GM12878 (cell line): ENCODE measurements around the gene ASPDH. TPM values are rescaled to one million over a fixed set of nuclear protein-coding genes. Genes with fewer than 3 reads are reported as not detected.

Source experiments
- BACH1 ChIP-seq: fragments of 450-650 bp; IDR thresholded peaks from 2 replicates; pipeline ENCODE4 v1.6.1; 2017; ENCODE audit warnings: mild to moderate bottlenecking, borderline replicate concordance
- BCL3 ChIP-seq: IDR thresholded peaks from 2 replicates; pipeline ENCODE4 v1.6.1; 2011; ENCODE audit warnings: borderline replicate concordance, low read depth, mild to moderate bottlenecking, moderate library complexity, low read length; ENCODE audit not compliant: insufficient read depth, poor library complexity, severe bottlenecking
- BHLHE40 ChIP-seq, 2 experiments: fragments of 450-650 bp in 1 of 2; IDR thresholded peaks; 2 replicates each; pipeline ENCODE4 v1.6.1; 2011 to 2017; ENCODE audit warnings: low read depth in 2 of 2, borderline replicate concordance in 1 of 2, improper control_type of control experiment in 1 of 2, low read length in 1 of 2, mild to moderate bottlenecking in 1 of 2
- E2F8 ChIP-seq: fragments of 450-650 bp; IDR thresholded peaks from 2 replicates; pipeline ENCODE4 v1.6.1; 2018; ENCODE audit warnings: mild to moderate bottlenecking, low read depth, moderate library complexity; ENCODE audit not compliant: partially characterized antibody
- EED ChIP-seq: sonication (generic); IDR thresholded peaks from 2 replicates; pipeline ENCODE4 v1.6.1; 2016; ENCODE audit warnings: antibody characterized with exemption, low read depth
- EGR1 ChIP-seq, 2 experiments: IDR thresholded peaks; 1 replicate in 1 of 2; 2 replicates in 1 of 2; pipeline ENCODE4 v1.6.1; 2011 to 2012; ENCODE audit warnings: low read depth in 2 of 2, low read length in 2 of 2, borderline replicate concordance in 1 of 2, mild to moderate bottlenecking in 1 of 2, moderate library complexity in 1 of 2
- HDAC6 ChIP-seq: fragments of 200-600 bp; sonication (generic); IDR thresholded peaks from one replicate; pipeline ENCODE4 v1.8.0; 2017; ENCODE audit warnings: antibody characterized with exemption; ENCODE audit not compliant: unreplicated experiment
- IKZF2 ChIP-seq, 2 experiments: fragments of 450-650 bp; IDR thresholded peaks; 2 replicates each; pipeline ENCODE4 v1.6.1; 2017; ENCODE audit warnings: mild to moderate bottlenecking in 2 of 2, moderate library complexity in 2 of 2
- MLLT1 ChIP-seq: fragments of 450-650 bp; IDR thresholded peaks from 2 replicates; pipeline ENCODE4 v1.6.1; 2016; ENCODE audit warnings: mild to moderate bottlenecking
- PAX5 ChIP-seq: IDR thresholded peaks from 2 replicates; pipeline ENCODE4 v1.6.1; 2011; ENCODE audit warnings: low read depth, low read length, borderline replicate concordance
- POU2F2 ChIP-seq: IDR thresholded peaks from 3 replicates; pipeline ENCODE4 v1.6.1; 2011; ENCODE audit warnings: low read depth, mild to moderate bottlenecking, low read length, borderline replicate concordance
- RELA ChIP-seq: fragments of 450-650 bp; IDR thresholded peaks from 2 replicates; pipeline ENCODE4 v1.8.0; 2014; ENCODE audit warnings: borderline replicate concordance; ENCODE audit not compliant: partially characterized antibody
- SMARCA5 ChIP-seq: fragments of 450-650 bp; IDR thresholded peaks from 2 replicates; pipeline ENCODE4 v1.6.1; 2017; ENCODE audit warnings: mild to moderate bottlenecking
- SREBF1 ChIP-seq: IDR thresholded peaks from 2 replicates; pipeline ENCODE4 v1.6.1; 2012; ENCODE audit warnings: mild to moderate bottlenecking, low read length
- polyA plus RNA-seq, 11 experiments: library from polyadenylated mRNA; depleted of rRNA in 4 of 11; unstranded in 6 of 11; stranded (reverse) in 5 of 11; fragments of >200 nt; fragmentation: Nextera tagmentation in 4 of 11; fragmentation: Illumina TruSeq in 1 of 11; extraction: Ambion mirVana in 4 of 11; extraction: Trizol in 1 of 11; gene quantifications; 1 replicate in 1 of 11; 2 replicates in 10 of 11; pipeline versions ENCODE4 v1.2.1 to v1.2.3, GENCODE V29; 2011 to 2016; ENCODE audit warnings: inconsistent platforms in 2 of 11, missing spikeins in 2 of 11, low read depth in 1 of 11
- total RNA-seq, 4 experiments: library from RNA; depleted of rRNA in 3 of 4; stranded (reverse); fragments of >200 nt in 3 of 4; fragmentation: Illumina TruSeq in 1 of 4; extraction: Trizol in 1 of 4; gene quantifications; 2 replicates each; pipeline versions ENCODE4 v1.2.1 to v1.2.3, GENCODE V29; 2013 to 2021
- TF ChIP-seq, protein P1 (sequence below): IDR thresholded peaks from 2 replicates; pipeline ENCODE4 v1.6.1; 2011; ENCODE audit warnings: low read depth, low read length, improper control_type of control experiment, borderline replicate concordance
- TF ChIP-seq, protein P2 (sequence below): fragments of 450-650 bp; IDR thresholded peaks from 2 replicates; pipeline ENCODE4 v1.6.1; 2017; ENCODE audit warnings: mild to moderate bottlenecking, moderate library complexity

The ASPDH gene
- total and polyA plus RNA-seq, 10 of the 15 experiments (the other 5 are each of a cell fraction or from before 2014, with no cell fraction given), result not detected

DNA sequence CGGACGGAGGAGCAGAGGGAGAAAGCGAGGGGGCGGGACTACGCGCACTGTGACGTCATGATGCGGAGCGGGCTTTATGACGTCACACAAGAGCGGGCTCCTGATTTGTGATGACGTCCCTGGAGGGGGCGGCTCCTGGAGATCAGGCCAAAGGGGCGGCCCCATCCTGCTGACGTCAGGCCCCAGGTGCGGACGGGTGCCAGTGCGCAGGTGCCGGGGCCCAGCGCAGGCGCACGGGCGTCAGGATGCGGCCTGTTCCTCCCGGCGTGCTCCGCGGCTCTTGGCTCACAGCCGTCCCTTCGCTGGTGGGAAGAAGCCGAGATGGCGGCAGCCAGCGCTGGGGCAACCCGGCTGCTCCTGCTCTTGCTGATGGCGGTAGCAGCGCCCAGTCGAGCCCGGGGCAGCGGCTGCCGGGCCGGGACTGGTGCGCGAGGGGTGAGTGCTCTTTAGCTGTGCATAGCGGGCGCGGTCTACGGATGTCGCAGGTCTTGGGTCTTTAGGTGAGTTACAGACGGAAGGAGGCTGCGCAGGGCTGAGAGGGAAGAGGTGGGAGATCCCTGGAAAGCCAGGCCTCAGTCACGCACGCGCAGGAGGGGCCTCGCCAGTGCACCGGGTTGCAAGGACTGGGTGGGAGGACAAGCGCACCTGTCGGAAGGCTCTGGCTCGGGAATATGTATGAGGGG lies 37.3 kb downstream of the ASPDH start, which contains the start of the genes EMC10 and GARIN5A (continued):
- peak in 1 of 2 experiments; percentile 44; a peak in 1 of 3 replicates for TF ChIP-seq EGR1 (IDR thresholded peaks at IDR 0.05; ENCODE audit: borderline replicate concordance in 1 of 2, low read depth in 2 of 2, low read length in 2 of 2)
- TF ChIP-seq RELA, result peak; percentile 81
- TF ChIP-seq BHLHE40 (IDR thresholded peaks at IDR 0.05; ENCODE audit: borderline replicate concordance in 1 of 2, low read depth in 2 of 2, low read length in 1 of 2), result peak in 1 of 2 experiments; percentile 72; a peak in 2 of 4 replicates
- TF ChIP-seq E2F8, result peak; percentile 56
- peak; percentile 72; the same call in 1 of the 3 replicates for TF ChIP-seq POU2F2
- TF ChIP-seq HDAC6, result no peak
- TF ChIP-seq BACH1, result peak; percentile 34; the same call in 1 of the 2 replicates
- no peak for TF ChIP-seq BCL3
- no peak for TF ChIP-seq SREBF1
- peak; percentile 55; the same call in 1 of the 2 replicates for TF ChIP-seq MLLT1
- TF ChIP-seq PAX5, result no peak
- TF ChIP-seq, protein P1, sequence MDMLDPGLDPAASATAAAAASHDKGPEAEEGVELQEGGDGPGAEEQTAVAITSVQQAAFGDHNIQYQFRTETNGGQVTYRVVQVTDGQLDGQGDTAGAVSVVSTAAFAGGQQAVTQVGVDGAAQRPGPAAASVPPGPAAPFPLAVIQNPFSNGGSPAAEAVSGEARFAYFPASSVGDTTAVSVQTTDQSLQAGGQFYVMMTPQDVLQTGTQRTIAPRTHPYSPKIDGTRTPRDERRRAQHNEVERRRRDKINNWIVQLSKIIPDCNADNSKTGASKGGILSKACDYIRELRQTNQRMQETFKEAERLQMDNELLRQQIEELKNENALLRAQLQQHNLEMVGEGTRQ, result no peak
- TF ChIP-seq, protein P2, sequence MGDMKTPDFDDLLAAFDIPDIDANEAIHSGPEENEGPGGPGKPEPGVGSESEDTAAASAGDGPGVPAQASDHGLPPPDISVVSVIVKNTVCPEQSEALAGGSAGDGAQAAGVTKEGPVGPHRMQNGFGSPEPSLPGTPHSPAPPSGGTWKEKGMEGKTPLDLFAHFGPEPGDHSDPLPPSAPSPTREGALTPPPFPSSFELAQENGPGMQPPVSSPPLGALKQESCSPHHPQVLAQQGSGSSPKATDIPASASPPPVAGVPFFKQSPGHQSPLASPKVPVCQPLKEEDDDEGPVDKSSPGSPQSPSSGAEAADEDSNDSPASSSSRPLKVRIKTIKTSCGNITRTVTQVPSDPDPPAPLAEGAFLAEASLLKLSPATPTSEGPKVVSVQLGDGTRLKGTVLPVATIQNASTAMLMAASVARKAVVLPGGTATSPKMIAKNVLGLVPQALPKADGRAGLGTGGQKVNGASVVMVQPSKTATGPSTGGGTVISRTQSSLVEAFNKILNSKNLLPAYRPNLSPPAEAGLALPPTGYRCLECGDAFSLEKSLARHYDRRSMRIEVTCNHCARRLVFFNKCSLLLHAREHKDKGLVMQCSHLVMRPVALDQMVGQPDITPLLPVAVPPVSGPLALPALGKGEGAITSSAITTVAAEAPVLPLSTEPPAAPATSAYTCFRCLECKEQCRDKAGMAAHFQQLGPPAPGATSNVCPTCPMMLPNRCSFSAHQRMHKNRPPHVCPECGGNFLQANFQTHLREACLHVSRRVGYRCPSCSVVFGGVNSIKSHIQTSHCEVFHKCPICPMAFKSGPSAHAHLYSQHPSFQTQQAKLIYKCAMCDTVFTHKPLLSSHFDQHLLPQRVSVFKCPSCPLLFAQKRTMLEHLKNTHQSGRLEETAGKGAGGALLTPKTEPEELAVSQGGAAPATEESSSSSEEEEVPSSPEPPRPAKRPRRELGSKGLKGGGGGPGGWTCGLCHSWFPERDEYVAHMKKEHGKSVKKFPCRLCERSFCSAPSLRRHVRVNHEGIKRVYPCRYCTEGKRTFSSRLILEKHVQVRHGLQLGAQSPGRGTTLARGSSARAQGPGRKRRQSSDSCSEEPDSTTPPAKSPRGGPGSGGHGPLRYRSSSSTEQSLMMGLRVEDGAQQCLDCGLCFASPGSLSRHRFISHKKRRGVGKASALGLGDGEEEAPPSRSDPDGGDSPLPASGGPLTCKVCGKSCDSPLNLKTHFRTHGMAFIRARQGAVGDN, result peak; percentile 87
- peak; percentile 5; the same call in 1 of the 2 replicates for TF ChIP-seq SMARCA5
- peak; percentile 31 to 40; a peak in 2 of 4 replicates for TF ChIP-seq IKZF2 (IDR thresholded peaks at IDR 0.05)
- 0 out of 2 replicates have a peak, but pooled peaks have one; percentile 13 for TF ChIP-seq EED
